ENCODE measurements around the gene SFT2D3.

DNA sequence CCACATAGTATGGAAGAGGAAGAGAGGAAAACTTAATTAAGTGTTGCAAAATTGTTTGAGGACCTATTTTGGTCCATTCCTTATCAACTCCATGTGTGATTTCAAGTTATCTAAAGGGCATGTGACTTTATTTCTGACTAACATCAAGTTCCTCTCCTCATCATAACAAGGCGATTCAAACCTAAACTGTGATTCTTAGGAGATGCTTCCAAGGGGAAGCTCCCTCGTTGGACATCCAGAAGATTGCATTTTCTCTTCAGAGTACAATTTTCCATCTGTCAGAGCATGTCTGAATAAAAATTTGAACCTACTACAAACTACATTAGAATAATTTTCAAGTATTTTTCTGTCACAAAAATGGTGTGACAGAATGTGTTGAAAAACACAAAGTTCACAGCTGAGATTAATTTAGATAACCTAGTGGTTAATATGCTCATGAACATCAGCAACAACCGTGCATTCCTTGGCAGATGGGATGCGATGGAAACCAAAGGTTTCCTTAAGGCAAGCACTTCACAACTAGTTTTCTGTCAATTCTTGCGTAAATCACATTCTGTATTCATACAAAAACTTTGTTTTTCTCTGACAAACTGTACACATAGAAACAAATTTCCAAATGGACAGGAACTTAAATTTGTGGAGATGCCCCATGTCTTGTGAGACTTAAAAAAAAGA is 4.2 kb downstream of the SFT2D3 start:
- TF ChIP-seq, protein P1, sequence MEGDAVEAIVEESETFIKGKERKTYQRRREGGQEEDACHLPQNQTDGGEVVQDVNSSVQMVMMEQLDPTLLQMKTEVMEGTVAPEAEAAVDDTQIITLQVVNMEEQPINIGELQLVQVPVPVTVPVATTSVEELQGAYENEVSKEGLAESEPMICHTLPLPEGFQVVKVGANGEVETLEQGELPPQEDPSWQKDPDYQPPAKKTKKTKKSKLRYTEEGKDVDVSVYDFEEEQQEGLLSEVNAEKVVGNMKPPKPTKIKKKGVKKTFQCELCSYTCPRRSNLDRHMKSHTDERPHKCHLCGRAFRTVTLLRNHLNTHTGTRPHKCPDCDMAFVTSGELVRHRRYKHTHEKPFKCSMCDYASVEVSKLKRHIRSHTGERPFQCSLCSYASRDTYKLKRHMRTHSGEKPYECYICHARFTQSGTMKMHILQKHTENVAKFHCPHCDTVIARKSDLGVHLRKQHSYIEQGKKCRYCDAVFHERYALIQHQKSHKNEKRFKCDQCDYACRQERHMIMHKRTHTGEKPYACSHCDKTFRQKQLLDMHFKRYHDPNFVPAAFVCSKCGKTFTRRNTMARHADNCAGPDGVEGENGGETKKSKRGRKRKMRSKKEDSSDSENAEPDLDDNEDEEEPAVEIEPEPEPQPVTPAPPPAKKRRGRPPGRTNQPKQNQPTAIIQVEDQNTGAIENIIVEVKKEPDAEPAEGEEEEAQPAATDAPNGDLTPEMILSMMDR (IDR thresholded peaks at IDR 0.05): no peak
- peak in 1 of 4 donors; percentile 19 for TF ChIP-seq POLR2A (IDR thresholded peaks at IDR 0.05)

Measured in esophagus squamous epithelium (tissue), 4 donors.